Endothelial cell of umbilical vein (primary cell): ENCODE results near the gene CSN1S1.

ENCODE experiments used
- EZH2 ChIP-seq: IDR thresholded peaks from 2 replicates; pipeline ENCODE4 v1.6.1; 2012; ENCODE audit warnings: borderline replicate concordance, low read depth, mild to moderate bottlenecking, moderate library complexity, low read length, inconsistent platforms; ENCODE audit not compliant: severe bottlenecking
- FOS ChIP-seq: IDR thresholded peaks from 2 replicates; pipeline ENCODE4 v1.6.1; 2011; ENCODE audit warnings: mild to moderate bottlenecking, low read length, moderate library complexity, borderline replicate concordance; ENCODE audit not compliant: insufficient read depth
- GATA2 ChIP-seq: IDR thresholded peaks from 2 replicates; pipeline ENCODE4 v1.7.0; 2011; ENCODE audit warnings: low read depth, mild to moderate bottlenecking, moderate library complexity, mixed read lengths, low read length; ENCODE audit not compliant: insufficient read length, insufficient read depth
- POLR2A ChIP-seq: IDR thresholded peaks from 2 replicates; pipeline ENCODE4 v1.6.1; 2012; ENCODE audit warnings: low read depth, mild to moderate bottlenecking, control low read depth, low read length
- TF ChIP-seq, protein P1 (sequence below), 2 donors: IDR thresholded peaks; 1 replicate in 1 of 2; 2 replicates in 1 of 2; pipeline ENCODE4 v1.5.1; 2011; ENCODE audit warnings: low read length in 2 of 2, mild to moderate bottlenecking in 2 of 2, moderate library complexity in 2 of 2, control low read depth in 1 of 2, inconsistent platforms in 1 of 2, low read depth in 1 of 2; ENCODE audit not compliant: insufficient read depth in 1 of 2; ENCODE audit errors: extremely low read depth in 1 of 2

DNA sequence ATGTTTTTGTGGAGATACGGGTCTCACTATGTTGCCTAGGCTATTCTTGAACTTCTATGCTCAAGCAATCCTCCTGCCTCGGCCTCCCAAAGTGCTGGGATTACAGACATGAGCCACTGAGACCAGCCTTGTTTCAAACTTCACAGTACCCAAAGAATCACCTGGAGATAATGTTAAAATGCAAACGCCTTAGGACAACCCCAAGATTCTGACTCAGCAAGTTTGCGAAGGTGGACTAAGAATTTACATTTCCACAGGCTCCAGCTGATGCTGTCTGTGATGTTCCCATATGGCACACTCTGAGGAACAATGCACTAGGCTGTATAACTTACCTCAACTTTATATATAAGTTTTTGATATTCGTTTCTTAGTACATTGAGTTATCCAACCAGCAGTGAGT, 63.9 kb downstream of the CSN1S1 start:
- TF ChIP-seq EZH2 (no peak), POLR2A (no peak), GATA2 (no peak), FOS (no peak)
- TF ChIP-seq, protein P1, sequence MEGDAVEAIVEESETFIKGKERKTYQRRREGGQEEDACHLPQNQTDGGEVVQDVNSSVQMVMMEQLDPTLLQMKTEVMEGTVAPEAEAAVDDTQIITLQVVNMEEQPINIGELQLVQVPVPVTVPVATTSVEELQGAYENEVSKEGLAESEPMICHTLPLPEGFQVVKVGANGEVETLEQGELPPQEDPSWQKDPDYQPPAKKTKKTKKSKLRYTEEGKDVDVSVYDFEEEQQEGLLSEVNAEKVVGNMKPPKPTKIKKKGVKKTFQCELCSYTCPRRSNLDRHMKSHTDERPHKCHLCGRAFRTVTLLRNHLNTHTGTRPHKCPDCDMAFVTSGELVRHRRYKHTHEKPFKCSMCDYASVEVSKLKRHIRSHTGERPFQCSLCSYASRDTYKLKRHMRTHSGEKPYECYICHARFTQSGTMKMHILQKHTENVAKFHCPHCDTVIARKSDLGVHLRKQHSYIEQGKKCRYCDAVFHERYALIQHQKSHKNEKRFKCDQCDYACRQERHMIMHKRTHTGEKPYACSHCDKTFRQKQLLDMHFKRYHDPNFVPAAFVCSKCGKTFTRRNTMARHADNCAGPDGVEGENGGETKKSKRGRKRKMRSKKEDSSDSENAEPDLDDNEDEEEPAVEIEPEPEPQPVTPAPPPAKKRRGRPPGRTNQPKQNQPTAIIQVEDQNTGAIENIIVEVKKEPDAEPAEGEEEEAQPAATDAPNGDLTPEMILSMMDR (IDR thresholded peaks at IDR 0.05; ENCODE audit: extremely low read depth in 1 of 2, insufficient read depth in 1 of 2, low read depth in 1 of 2, low read length in 2 of 2), result no peak
